NK-92 (cell line): ENCODE measurements around the gene LAIR1.

Experiments used
- DNase-seq: peaks from one replicate; lab custom pipeline; 2025; ENCODE audit not compliant: unreplicated experiment; lab: John Stamatoyannopoulos, UW

The LAIR1 gene

DNA sequence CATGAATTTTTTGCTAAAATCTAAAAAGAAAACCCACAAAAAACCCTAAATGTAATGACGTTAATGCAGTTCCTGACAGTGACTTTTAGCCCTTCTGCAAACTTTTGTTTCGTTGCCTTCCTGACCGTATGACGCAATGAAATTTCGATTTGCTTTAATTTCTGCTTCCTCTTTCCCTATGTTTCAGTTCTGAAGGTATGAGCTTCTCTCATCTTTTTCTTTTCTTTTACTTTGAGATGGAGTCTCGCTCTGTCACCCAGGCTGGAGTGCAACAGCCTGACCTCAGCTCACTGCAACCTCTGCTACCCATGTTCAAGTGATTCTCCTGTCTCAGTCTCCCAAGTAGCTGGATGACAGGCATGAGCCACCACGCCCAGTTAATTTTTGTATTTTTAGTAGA lies 45.7 kb downstream of the LAIR1 start:
- no peak for DNase-seq

DNA sequence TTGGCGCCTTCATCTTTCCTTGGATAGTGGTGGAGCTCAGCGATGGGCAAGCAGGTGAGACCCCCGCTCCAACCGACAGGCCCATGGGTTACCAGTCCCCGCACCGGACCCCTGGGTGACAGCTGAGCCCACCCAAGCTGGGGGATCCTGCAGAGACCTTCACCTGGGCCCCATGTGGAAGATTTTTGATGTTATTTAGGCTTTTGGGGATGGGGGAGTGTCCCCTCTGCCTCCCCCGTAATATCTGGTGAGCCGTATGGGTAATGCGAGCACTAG lies 46.8 kb downstream of the LAIR1 start:
- DNase-seq, result no peak

DNA sequence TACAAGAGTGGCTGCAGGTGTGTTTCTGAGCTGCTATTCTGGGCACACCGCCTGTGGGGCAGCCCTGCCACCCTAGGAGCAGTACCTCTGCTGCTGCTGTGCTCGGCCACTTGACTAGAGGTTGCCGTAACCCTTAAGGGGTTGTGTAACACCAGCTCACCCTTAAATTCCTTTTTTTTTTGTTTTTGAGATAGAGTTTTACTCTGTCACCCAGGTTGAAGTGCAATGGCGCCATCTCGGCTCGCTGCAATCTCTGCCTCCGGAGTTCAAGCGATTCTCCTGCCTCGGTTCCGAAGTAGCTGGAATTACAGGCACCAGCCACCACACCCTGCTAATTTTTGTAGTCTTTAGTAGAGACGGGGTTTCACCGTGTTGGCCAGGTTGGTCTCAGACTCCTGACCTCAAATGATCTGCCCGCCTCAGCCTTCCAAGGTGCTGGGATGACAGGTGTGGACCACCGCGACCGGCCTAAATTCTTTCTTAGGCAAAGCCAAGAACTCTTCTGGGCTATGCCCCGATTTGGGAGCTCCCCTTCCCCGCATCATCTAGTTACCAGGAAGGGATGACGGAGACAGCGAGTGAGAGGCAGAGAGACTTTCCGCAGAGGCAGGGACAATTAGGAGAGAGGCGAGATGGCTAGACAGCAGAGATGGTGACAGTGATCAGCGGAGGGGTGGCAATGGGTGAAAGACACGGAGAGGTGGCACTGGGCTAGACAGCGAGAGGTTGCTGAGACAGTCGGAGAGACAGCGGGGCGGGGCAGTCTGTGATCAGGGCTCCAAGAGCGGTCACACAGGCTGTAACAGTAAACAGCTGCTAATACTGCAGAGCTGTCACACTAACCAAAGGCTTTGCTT lies 47.4 kb downstream of the LAIR1 start:
- no peak for DNase-seq

DNA sequence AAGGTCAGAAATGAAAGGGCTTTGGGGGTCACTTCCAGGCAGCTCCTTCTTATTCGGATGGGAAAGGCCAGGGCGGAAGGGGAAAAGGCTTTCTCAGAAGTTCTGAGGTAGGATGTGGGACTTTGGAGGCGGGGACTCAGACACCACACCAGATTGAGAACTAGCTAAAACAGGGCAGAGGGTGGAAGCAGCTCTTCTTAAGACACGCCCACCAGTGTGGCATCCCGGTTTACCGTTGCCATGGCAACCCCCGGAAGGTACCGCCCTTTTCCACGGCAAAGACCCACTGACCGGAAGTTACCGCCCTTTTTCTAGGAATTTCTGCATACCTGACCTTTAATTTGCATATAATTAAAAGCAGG lies 48.0 kb downstream of the LAIR1 start:
- no peak for DNase-seq

DNA sequence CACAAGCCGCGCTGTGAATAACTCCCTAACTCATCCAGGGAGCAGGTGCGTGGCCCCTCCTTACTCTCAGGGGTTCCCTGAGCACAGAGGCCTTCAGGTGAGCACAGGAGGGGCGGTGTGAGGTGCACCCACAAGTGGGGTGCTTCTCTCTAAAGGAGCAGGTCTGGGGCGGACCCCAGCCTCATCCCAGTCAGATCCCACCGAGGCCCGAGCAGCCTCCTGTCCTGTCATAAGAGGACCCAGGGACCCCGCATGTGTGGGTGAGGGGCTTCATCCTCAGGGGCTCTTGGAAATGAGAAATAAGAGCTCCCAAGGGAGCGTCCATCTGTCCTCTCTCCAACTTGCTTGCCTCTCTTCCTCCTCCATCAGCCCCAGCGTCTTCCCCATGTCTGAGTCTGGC lies 48.8 kb downstream of the LAIR1 start:
- no peak for DNase-seq

DNA sequence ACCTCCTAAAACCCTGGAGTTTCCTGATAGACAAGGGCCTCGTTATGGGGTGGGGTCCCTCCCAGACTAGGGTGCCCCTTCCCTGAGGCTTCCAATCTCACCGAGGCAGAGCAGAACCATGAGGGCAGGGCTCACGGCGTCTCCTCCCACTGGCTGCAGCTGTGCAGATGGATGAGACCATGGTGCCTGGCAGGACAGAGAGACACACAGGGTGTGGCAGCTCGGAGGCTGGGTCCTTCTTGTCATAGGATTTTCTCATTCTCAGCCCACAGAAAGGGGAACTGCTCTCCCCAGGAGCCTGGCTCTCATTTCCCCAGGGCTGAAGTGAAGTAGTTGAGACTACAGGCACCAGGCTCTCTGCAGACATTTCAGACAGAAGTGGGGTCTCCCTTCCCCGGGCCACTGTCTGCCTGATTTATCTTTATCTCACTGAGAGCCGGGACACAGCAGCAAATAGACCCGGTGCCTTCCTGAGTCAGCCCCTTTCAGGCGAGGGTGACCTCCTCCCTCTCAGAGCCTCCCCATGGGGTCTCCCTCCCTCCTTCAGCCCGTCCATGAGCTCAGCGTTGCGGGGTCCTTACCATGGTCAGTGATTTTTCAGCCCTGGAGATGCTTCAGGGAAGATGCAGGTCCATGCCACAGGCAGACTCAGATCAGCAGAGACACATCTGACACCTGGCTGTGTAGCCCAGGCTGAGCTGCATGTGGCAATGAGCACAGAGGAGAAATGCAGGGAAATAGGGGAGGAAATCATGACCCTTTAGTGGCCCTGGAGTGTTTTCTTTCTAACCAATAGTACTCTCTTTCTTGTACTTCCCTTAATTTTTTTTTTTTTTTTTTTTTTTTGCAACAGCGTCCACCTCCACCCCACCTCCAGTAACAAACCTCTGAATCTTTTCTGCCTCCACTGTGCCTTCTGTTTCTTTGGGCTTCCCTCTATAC lies 52.0 kb downstream of the LAIR1 start, which contains the start of gene LILRA5:
LILRA5 (minus strand) TSS at position 731 of the 942 bp plus-strand sequence; CDS start at position 584, 147 bp downstream.
- DNase-seq, result no peak

DNA sequence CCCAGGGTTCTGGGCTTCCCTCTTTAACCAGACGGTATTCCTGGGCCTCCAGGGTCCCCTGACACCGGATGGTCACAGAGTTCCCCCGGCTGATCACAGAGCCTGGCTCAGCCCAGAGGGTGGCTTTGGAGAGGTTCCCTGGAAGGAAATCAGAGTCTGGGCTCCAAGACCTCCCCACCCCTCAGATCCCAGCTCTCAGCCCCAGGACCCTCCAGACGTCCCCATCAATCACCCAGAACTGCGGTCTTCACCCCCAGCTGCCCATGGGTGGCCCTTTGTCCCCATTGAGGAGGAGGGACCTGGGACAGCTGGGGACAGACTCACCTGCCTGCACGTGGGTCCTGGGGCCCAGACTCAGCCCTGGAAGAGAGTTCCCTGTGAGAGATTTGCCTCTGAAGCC lies 52.7 kb downstream of the LAIR1 start:
- no peak for DNase-seq

DNA sequence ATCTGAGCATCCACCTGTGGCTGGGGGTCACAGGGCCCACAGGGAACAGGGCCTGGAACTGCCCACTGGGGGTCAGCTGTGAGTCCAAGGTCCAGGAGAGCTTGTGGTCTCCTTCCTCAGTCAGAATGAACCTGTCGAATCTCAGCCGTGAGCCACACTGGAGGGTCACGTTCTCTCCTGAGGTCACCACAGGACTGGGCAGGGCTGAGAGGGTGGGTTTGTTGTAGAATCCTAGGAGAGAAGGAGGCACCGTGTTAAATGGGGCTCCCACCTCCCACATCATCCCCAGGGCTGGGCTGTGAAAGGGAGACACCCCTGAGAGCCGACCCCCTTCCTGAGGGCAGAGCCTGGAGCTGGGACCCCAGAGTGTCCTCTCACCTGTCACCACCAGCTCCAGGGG lies 53.2 kb downstream of the LAIR1 start:
- DNase-seq, result no peak

DNA sequence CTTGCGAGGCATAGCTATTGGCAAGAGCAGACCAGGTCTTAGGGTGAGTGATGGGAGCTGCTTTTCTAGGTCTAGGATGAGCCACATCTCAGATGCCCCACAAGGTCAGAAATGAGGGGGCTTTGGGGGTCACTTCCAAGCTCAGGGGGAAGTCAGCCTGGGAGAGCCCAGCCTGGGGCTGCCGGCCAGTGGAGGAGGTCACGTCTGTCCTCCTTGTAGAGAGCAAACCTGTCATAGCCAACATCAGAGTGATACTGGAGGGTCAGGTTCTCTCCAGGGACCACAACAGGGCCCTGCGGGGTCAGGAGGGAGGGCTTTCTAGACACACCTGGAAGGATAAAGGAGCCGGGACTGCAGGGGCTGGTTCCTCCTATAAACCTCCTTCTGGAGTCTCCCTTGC lies 54.2 kb downstream of the LAIR1 start:
- no peak for DNase-seq

DNA sequence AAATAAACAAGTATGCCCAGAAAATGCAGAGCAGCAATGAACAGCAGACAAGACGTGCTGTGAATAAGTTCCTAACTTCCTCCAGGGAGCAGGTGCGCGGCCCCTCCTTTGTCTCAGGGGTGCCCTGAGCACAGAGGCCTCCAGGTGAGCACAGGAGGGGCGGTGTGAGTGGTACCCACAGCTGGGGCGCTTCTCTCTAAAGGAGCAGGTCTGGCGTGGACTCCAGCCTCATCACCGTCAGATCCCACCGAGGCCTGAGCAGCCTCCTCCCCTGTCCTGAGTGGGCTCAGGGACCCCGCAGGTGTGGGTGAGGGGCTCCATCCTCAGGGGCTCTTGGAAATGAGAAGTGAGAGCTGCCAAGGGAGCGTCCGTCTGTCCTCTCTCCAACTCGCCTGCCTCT lies 54.9 kb downstream of the LAIR1 start:
- DNase-seq, result no peak

DNA sequence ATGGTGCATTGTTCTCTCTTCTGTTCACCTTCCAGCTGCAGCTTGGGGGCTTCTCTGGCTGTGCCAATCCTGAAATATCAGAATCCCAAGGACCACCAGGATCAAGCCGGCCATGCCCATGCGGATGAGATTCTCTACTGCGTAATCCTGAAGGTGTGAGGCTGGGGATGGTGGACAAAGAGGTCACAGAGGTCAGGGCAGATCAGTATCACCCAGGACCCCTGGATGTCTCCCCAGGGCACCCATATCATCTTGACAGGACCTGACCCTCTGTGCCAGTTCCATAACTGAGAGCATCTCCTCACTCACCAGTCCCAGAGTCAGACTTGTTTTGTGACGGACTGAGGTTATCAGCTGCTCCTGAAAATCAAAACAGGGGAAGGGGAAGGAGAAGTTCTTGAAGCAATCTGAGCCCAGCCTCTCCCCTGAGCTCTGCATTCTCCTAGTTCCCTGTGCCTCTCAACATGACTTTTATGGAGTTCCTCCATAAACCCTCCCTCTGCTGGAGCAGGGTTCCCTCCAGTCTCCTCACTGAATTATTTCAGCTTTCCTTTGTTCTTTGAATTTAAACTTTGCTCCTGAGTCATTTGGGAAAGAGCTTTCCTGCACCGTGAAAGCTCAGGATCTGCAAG lies 57.2 kb downstream of the LAIR1 start:
- DNase-seq, result no peak

DNA sequence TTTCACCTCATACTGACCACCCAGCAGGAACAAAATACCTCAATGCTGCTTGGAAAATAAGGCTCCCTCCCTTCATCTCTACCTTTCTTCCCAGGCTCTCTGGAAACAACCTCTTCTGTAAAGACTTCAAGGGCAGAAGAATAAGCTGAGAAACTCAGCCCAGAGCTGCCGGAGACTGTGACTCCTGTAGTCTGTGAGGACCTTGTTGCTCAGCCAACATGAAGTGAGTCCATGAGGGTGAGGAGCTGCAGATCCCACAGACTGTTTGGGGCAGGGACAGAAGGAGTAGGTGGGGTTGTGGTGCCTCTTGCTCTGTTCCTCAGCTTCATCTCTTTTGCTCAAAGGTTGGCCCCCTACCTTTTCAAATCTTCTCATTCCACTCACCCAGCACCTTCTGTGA lies 59.6 kb downstream of the LAIR1 start:
- no peak for DNase-seq

DNA sequence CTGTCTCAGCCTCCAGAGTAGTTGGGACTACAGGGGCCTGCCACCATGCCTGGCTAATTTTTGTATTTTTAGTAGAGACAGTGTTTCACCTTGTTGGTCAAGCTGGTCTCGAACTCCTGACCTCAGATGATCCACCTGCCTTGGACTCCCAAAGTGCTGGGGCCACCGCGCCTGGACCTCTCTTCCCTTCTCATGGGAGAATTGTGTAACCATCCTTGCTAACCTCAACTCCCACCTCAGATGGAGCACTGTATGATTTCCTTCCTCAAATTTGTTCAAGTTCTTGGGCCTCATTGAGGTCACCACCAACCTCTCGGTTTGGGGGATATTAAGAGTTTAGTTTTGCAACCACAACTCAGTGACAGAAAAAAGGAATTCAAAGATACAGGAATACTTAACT lies 62.5 kb downstream of the LAIR1 start:
- DNase-seq, result no peak
